Measurements from ENCODE around the gene POMP.

Gene POMP

DNA sequence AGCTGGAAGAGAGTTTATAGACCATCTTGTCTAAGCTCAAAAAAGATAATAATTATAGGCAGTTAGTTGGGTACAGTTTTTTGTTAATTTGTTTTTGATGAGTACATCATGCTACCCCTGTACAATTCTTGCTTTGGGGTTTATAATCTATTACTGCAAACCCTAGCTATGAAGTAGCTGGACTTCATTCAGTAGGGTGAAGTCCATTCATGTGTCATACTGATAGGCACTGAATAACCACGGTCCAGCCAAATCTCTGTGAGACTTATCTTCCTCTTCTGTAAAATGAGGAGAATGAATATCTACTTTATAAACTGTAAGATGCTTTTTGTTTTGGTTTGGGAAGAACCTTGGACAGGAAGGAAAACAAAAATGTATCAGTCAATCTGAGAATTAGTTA lies 40.3 kb downstream of the POMP start:
- TF ChIP-seq ZFX (IDR thresholded peaks at IDR 0.05; ENCODE audit: borderline replicate concordance): no peak
- no peak for TF ChIP-seq CTCF (IDR thresholded peaks at IDR 0.05)
- no peak overlapping the region for H3K27ac ChIP-seq

DNA sequence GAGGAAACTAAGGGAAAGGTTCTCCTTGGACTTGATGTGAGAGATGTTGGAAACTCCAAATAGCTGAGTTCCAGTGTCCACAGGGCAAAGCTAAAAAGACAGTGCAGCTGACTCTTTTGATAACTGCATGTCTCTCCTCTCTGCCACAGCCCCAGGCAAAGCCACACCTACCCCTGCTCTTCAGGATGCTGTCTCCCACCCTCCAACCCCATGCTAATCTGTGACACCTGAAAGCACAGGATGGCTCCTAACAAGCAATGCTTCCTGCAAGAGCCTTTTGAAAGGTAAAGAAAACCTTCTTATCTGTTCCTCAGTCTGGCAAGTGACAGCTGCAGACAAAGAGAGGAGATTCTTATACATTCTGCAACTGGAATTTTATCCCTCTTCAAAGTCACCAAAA lies 45.4 kb downstream of the POMP start:
- no peak overlapping the region for H3K27ac ChIP-seq
- TF ChIP-seq CTCF (IDR thresholded peaks at IDR 0.05) (no peak), ZFX (IDR thresholded peaks at IDR 0.05; ENCODE audit: borderline replicate concordance) (no peak)

DNA sequence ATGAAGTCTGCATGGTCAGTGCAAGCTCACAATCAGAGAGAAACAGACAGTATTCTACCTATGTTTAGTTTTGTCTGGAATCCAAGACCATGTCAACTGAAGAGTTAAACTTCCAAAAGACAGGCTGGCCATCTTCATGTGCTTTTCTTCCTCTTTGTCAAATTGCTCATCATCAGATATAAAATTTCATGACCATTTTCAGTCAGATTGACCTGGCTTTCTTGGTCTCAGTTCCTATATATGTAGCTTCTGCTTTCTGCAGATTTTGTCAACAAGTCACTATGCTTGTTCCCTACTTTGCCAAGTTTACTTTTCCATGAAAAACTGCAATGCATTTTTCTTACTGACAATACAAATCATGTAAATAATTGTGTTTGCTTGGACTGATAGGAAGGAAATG lies 46.0 kb downstream of the POMP start:
- H3K27ac ChIP-seq: no peak overlapping the region
- no peak for TF ChIP-seq CTCF (IDR thresholded peaks at IDR 0.05)
- TF ChIP-seq ZFX (IDR thresholded peaks at IDR 0.05; ENCODE audit: borderline replicate concordance): no peak

DNA sequence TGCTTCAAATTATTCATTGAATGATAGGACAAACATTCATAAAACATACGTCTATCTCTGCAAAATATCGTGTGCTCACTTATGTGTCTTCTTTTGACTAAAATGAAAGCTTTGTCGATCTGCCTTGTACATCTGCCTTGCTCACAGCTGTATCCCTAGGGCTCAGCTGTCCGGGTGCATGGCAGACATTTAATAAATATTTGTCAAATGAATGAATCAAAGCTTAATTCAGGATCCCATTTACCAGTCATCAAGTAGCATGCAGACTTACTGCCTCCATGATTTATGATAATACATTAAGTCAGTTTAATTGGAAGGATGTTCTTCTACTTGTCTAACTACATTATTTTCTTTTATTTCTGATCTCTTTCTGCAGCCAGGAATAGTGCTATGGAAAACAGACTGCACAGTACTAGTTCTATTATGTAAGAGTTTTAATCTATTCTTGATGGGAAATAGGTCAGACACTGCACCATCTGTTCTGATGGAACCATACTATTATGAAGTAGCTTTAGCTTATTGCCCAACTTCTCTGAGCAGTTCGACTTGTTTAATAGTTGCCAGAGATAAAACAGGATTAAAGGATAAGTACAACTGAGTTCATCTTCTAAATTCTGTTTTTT lies 46.6 kb downstream of the POMP start:
- TF ChIP-seq CTCF (IDR thresholded peaks at IDR 0.05): no peak
- H3K27ac ChIP-seq: no peak overlapping the region

DNA sequence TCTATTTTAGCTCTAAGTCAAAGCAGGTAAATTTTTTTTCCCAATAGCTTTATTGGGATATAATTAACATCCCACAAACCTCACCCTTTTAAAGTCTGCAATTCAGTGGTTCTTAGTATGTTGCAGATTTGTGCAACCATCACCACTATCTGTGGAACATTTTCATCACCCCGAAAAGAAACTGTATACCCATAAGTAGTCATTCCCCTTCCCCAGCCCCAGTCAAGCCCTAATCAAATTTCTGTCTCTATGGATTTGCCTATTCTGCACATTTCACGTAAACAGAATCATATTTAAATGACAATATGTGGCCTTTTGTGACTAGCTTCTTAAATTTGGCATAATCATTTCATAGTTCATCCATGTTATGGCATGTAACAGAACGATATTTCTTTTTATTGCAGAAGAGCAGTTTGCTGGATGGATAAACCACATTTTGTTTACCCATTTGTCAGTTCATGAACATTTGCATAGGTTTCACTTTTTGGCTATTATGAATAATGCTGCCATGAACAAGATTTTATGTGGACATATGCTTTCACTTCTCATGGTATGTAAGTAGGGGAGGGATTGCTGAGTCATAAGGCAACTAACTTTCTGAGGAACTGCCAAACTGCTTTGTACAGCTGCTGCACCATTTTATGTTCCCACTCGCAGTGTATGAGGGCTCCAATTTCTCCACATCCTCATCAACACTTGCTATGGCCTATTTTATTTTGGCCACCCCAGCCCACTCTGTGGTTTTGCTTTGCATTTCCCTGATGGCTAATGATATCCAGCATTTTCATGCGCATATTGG lies 48.9 kb downstream of the POMP start:
- H3K27ac ChIP-seq: no peak overlapping the region
- TF ChIP-seq CTCF (IDR thresholded peaks at IDR 0.05) (no peak), ZFX (IDR thresholded peaks at IDR 0.05; ENCODE audit: borderline replicate concordance) (no peak)

DNA sequence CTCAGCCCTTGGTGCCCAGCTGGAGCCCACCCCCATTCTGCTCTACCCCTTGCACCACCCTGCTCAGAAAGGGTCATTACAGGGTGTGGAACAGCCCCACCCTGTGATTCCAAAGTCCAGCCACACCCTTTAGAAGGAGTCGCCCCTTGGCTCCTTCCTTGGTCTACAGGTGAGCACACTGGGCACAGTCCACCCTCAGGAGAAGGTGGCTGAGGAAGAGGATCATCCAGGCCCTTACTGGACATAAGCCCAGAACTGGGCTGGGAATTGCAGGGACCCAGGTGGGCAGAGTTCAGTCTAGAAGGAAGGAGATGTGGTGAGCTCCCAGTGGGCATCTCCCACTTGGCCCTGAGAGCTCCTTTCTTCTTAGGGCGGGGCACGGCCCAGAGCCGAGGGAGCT lies 51.2 kb downstream of the POMP start:
- TF ChIP-seq CTCF (IDR thresholded peaks at IDR 0.05): no peak
- TF ChIP-seq ZFX (IDR thresholded peaks at IDR 0.05; ENCODE audit: borderline replicate concordance): no peak
- H3K27ac ChIP-seq: no peak overlapping the region

DNA sequence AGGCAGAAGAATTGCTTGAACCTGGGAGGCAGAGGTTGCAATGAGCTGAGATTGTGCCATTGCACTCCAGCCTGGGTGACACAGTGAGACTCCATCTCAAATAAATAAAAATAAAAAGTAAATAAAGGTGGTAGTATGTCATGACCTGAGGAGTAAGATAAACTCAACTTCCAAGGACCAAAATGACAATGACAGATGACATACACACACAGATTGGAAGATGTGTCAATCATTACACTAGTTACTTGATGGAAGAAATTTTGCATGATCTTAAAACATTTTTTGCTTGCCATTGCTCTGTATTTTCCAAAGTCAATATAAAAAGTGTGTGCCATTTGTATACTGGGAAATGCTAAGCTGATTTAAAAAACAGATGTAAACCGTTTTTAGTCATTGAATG lies 55.7 kb downstream of the POMP start:
- TF ChIP-seq ZFX (IDR thresholded peaks at IDR 0.05; ENCODE audit: borderline replicate concordance) (no peak), CTCF (IDR thresholded peaks at IDR 0.05) (no peak)
- H3K27ac ChIP-seq: no peak overlapping the region

Data from 22Rv1 (cell line).